ENCODE results near the gene ATXN7L3B. TPM values are rescaled to one million over a fixed set of nuclear protein-coding genes. Genes with fewer than 3 reads are reported as not detected.

Gene ATXN7L3B
- total RNA-seq, 1 donor from 2014 or later = 88.0 TPM

DNA sequence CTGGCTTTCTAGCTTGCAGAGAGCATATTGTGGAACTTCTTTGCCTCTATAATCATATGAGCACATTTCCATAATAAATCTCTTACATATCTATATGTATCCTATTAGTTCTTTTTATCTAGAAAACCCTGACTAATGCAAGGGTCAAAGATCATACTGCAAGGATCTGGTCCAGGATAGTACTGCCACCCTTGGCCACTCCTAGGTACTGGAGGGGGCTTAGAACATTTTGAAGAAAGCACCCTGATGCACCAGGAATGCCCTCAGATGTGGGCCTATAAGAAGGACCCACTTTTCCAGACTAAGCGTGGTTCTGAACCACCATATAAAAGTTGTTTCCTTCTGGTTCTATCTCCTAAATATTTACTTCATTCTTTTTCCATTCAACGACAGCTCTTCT is 14.6 kb downstream of the ATXN7L3B start:
- DNase-seq = no peak

DNA sequence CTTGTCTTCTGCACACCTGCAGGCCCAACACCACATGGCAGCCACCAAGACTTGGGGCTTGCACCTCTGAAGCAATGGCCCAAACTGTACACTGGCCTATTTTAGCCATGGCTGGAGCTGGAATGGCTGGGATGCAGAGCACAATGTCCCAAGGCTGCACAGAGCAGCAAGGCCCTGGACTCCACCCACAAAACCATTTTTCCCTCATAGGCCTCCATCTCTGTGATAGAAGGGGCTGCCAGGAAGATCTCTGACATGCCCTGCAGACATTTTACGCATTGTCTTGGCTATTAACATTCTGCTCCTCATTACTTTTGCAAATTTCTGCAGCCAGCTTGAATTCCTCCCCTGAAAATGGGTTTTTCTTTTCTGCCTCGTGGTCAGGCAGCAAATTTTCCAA is 22.1 kb downstream of the ATXN7L3B start:
- no peak for DNase-seq

DNA sequence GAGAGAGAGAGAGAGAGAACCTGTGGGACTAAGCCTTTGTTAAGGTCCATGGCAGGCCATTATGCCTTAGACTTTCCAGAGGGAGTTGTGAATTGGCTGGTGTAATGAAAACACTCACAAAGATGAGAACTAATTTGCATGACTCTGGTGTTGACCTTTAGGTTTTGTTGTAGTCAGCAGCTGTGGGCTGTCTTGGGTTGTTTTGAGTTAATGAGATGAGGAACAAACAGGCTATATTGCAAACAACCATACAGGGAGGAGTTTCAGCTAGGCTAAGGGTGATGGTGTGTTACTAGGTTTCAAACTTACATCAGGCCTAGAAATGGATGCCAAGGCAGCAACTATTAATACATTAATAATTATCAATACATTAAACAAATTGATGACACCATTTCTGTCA is 26.3 kb downstream of the ATXN7L3B start:
- DNase-seq = no peak

DNA sequence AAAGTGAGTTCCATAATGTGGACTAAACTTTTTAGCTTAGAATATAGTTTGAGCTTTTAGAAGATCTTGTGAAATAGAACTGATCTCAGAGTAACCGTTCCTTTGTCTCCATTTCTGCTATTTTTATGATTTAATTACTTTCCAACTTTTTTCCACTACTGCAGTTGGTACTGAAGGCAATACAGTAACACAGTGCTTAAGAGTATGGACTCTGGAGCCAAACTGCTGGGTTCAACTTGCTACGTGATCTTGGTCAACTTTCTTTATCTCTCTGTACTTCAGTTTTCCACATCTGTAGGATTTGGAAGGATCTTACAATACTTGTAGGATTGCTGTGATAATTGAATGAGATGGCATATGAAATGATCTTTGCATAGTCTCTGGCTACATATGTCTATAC is 40.9 kb downstream of the ATXN7L3B start:
- DNase-seq = no peak

DNA sequence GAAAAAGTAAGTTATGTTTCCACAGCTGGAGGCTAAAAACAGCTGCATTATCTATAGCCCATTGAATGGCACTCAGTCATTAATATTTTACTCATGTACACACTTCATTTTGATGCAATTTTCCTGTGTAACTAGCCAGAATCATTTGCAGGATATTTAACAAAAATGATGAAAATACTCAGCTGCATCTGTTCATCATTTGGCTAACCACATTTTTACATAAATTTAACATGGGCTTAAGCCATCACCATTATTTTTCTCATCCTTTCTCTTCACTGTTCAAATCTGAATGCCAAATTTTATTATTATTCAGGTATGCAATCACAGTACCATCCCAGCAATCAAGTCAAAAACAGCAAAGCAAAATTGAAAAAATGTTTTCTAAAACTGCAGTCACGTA is 41.8 kb downstream of the ATXN7L3B start:
- DNase-seq = no peak

DNA sequence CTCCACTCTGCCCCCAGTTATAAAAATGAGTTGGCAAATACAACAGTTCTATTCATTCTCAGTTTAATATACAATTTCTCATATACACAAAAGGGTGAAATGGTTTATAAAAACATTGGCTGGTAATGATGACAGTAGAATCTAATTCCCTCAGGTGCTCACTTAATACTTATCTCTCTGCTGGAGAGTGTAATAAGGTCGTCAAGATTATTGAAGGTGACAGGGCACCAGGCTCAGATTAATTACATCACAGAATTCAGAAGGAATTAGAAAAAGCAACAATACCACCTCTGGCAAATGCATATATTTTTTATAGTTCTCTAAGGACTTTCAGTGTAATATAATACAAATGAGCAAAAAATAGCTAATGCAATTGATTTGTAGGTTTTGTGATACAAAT is 42.3 kb downstream of the ATXN7L3B start:
- no peak for DNase-seq

DNA sequence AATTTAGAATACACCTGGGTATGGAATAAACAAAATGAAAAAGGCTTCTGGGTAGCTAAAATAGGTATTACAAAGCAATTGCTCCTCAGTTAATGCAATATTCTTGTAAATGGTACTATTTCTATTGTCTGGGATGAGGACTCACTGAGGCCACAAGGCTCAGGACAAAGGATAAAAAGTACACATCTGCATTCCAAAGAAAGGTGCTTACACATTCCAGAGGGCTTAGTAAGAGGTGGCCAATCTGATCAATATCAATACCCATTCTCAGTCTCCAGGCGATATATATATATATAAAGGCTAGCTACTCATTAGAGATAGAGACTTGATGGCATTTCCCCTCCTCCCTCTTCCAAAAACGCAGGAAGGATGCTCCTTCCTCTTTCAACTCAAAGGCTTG is 43.8 kb downstream of the ATXN7L3B start:
- no peak for DNase-seq

DNA sequence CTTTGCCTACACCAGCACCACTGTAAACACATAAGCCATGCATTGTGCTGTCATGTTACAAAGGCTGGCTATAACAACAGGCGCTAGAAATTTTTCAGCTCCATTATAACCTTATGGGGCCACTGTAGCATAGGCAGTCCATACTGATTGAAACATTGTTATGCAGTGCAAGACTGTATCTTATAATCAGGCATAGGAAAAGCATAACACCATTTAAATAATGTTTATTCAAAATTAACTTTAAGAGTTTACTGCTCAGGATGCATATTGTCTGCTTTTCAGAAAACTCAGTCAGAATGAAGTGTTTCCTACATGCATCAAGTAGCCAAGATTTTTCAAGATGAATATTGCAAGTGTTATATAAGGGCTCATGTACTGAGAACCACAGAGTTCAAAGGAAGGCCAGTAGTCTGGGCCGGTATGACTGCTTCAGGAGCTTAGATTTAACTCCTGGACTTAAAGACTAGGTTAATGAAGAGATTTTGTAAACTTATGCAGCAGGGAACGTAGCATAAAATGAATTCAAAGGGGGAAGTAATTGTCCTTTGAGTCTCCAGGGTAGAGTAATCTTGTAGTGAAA is 46.9 kb downstream of the ATXN7L3B start:
- DNase-seq = no peak

DNA sequence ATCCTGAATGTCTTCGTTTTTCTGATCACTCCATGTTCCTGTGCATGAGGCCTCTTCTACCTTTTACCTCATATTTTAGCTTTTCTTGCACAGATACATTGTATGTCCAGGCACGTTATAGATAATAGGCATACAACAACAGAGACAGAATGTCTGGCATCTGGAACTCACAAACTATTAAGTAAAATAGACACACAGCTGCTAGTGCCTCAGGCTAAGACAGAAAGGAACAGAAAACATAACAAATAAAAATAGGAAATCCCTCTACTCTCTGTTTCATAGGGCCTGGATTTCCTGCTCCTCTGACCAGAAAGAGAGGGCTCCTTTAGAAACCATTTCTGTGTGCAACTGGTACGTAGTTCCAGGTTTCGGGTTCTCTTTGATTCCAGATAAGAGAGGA is 48.6 kb downstream of the ATXN7L3B start:
- no peak for DNase-seq
